Limb (tissue), 2 donors: ENCODE measurements around the gene C1orf35.
"Not testable (repeated sequence)": the region's sequence is repeated elsewhere in the genome, so short reads cannot be mapped to it uniquely, and the experiment has no call there.

Experiments used
- DNase-seq, 2 donors: peaks; one replicate each; pipeline ENCODE4 v3.0.0-alpha.2; 2016; ENCODE audit errors: extremely low spot score in 2 of 2

The C1orf35 gene

GRCh38 chr1:228142701-228143136, 39.6 kb upstream of the C1orf35 start:
- DNase-seq: no peak

- DNase-seq: peak in 1 of 2 donors; percentile 34
These were observed 39.1 kb upstream of the C1orf35 start for GRCh38 chr1:228142155-228142691.

- DNase-seq: peak in 1 of 2 donors; percentile 40
These were observed 38.3 kb upstream of the C1orf35 start for GRCh38 chr1:228141226-228142044.

GRCh38 chr1:228140724-228141225, 37.6 kb upstream of the C1orf35 start:
- no peak for DNase-seq

GRCh38 chr1:228139931-228140723, 37.0 kb upstream of the C1orf35 start, which contains the start of gene GUK1:
GUK1 (plus strand) TSS chr1:228140279; CDS start chr1:228140303, 24 bp downstream.
- DNase-seq: peak; percentile 96 to 99

GRCh38 chr1:228139406-228139930, 36.3 kb upstream of the C1orf35 start:
- no peak for DNase-seq

GRCh38 chr1:228136901-228137300, 33.8 kb upstream of the C1orf35 start:
- no peak for DNase-seq

GRCh38 chr1:228134591-228134990, 31.5 kb upstream of the C1orf35 start:
- DNase-seq: no peak

GRCh38 chr1:228131766-228132165, 28.6 kb upstream of the C1orf35 start:
- DNase-seq: no peak

GRCh38 chr1:228125185-228125584, 22.1 kb upstream of the C1orf35 start:
- no peak for DNase-seq

- DNase-seq: no peak
These were observed 20.4 kb upstream of the C1orf35 start for GRCh38 chr1:228123505-228123904.

GRCh38 chr1:228122921-228123441, 19.9 kb upstream of the C1orf35 start:
- no peak for DNase-seq

GRCh38 chr1:228120857-228121489, 17.8 kb upstream of the C1orf35 start:
- no peak for DNase-seq

GRCh38 chr1:228120351-228120750, 17.2 kb upstream of the C1orf35 start:
- DNase-seq: no peak

GRCh38 chr1:228118040-228118439, 14.9 kb upstream of the C1orf35 start:
- DNase-seq: no peak

GRCh38 chr1:228117335-228117734, 14.2 kb upstream of the C1orf35 start:
- DNase-seq: no peak

GRCh38 chr1:228114827-228115226, 11.7 kb upstream of the C1orf35 start:
- no peak for DNase-seq

GRCh38 chr1:228112617-228113016, 9.5 kb upstream of the C1orf35 start:
- no peak for DNase-seq

GRCh38 chr1:228112167-228112566, 9.0 kb upstream of the C1orf35 start:
- no peak for DNase-seq

GRCh38 chr1:228111315-228111714, 8.2 kb upstream of the C1orf35 start:
- not testable (repeated sequence) for DNase-seq

GRCh38 chr1:228110556-228110955, 7.4 kb upstream of the C1orf35 start:
- no peak for DNase-seq
